Measurements from ENCODE around the gene PLD5.

- TF ChIP-seq POLR2AphosphoS5 (IDR thresholded peaks at IDR 0.05; ENCODE audit: low read depth, low read length) (no peak), EZH2phosphoT487 (IDR thresholded peaks at IDR 0.05; ENCODE audit: borderline replicate concordance, low read depth) (no peak), CTCF (IDR thresholded peaks at IDR 0.05) (no peak), MAX (IDR thresholded peaks at IDR 0.05; ENCODE audit: low read depth) (no peak)
These were observed 337.3 kb downstream of the PLD5 start for GRCh38 chr1:242187171-242187570.
